GM18517 (cell line): ENCODE results near the gene RARB.

Source experiments
- ATAC-seq: cut with Tn5 transposase; IDR thresholded peaks from one replicate; pipeline ENCODE4 v1.9.1; 2021; ENCODE audit warnings: mild to moderate bottlenecking, moderate library complexity; ENCODE audit not compliant: unreplicated experiment

The RARB gene

GRCh38 chr3:25503898-25504301 lies 75.8 kb downstream of the RARB start:
- no peak for ATAC-seq

- no peak for ATAC-seq
Observed at GRCh38 chr3:25505581-25505980, 77.5 kb downstream of the RARB start.

GRCh38 chr3:25507811-25508210 lies 79.7 kb downstream of the RARB start:
- no peak for ATAC-seq

- ATAC-seq: no peak
Observed at GRCh38 chr3:25508433-25508832, 80.4 kb downstream of the RARB start.

- ATAC-seq: no peak
Observed at GRCh38 chr3:25508901-25509300, 80.8 kb downstream of the RARB start.

GRCh38 chr3:25510797-25511196 lies 82.7 kb downstream of the RARB start:
- no peak for ATAC-seq

GRCh38 chr3:25511972-25512721 lies 84.1 kb downstream of the RARB start:
- ATAC-seq: no peak

- no peak for ATAC-seq
Observed at GRCh38 chr3:25513642-25514266, 85.7 kb downstream of the RARB start.

- no peak for ATAC-seq
Observed at GRCh38 chr3:25515171-25515570, 87.1 kb downstream of the RARB start.

- ATAC-seq: no peak
Observed at GRCh38 chr3:25520926-25521559, 93.0 kb downstream of the RARB start.

GRCh38 chr3:25527336-25527735 lies 99.3 kb downstream of the RARB start:
- no peak for ATAC-seq

- ATAC-seq: no peak
Observed at GRCh38 chr3:25527801-25528200, 99.7 kb downstream of the RARB start.

- no peak for ATAC-seq
Observed at GRCh38 chr3:25531971-25532370, 103.9 kb downstream of the RARB start.

- ATAC-seq: no peak
Observed at GRCh38 chr3:25532431-25533162, 104.5 kb downstream of the RARB start.

- ATAC-seq: no peak
Observed at GRCh38 chr3:25533399-25533798, 105.3 kb downstream of the RARB start.

- no peak for ATAC-seq
Observed at GRCh38 chr3:25534007-25534406, 105.9 kb downstream of the RARB start.

GRCh38 chr3:25536521-25537391 lies 108.7 kb downstream of the RARB start:
- ATAC-seq: no peak

- ATAC-seq: no peak
Observed at GRCh38 chr3:25537516-25537915, 109.5 kb downstream of the RARB start.

- ATAC-seq: no peak
Observed at GRCh38 chr3:25540273-25540672, 112.2 kb downstream of the RARB start.

GRCh38 chr3:25542492-25543039 lies 114.5 kb downstream of the RARB start:
- no peak for ATAC-seq
